Astrocyte of the hippocampus (primary cell): ENCODE data around the gene IL1RAPL2.
"Not testable (repeated sequence)": the region's sequence is repeated elsewhere in the genome, so short reads cannot be mapped to it uniquely, and the experiment has no call there.

Experiments used
- DNase-seq: peaks from one replicate; pipeline ENCODE4 v3.0.0; 2011; ENCODE audit warnings: low read depth, low spot score

Gene IL1RAPL2

DNA sequence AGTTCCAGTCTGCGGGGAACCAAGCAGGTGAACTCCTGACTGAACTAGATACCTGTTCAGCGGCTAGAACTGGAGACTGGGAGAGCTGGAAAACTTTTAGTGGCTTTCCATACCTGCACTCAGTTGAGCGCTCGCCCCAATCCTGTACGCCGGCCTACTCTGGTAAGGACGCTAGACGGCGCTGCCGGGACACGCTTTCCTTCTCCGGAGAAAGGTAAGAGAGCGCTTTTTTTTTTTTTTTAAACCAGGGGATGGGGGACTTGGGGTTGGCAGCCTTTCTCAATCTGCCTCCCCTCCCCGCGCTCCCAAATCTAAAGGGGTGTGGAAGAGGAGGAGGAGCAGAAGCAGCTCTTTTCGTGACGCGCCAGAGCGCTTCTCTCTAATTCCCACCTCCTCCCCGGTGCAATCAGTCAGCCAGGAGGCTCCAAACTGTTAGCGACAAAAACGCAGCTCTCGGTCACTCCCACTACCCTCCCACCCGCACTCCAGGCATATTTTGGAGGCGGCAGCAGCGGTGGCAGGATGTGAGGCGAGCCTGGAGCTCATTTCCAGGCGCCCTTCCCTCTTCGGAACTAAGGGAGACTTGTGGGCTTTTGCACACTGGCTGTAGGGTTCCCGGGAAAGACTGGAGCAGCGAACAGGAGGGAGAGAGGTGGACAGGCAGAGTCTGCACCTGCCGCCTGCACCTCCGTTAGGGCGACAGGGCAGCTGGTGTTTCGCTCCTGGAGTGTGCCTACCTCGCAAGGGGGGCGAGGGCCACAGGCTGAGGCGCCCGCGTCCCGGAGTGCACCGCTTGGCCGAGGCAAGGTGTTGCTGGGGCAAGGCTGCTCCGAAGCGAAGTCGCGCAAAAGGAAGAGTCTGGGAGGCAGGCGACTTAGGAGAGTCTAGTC lies at the start of gene IL1RAPL2:
TSS of gene IL1RAPL2 (plus strand) at position 409 of the 890 bp plus-strand sequence.
- peak; percentile 32 for DNase-seq

DNA sequence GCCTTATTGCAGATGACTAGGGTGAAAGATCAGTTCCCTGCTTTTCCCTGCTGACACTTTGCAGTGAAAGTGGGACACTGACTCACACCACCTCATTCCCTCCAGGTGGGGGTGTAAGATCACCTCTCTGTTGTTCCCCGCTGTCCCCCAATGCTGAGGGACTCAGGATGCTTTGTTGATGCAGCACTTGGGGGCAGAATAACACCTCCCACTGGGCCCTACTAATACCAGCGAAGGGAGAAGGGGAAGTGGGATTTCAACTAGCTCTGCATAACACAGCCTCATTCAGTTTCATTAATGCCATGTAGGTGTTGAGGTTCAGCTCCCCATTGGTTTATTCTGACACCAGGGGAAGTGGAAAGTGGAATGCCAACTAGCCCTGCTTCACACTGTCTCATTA lies 43.6 kb upstream of the IL1RAPL2 start:
- DNase-seq: no peak

DNA sequence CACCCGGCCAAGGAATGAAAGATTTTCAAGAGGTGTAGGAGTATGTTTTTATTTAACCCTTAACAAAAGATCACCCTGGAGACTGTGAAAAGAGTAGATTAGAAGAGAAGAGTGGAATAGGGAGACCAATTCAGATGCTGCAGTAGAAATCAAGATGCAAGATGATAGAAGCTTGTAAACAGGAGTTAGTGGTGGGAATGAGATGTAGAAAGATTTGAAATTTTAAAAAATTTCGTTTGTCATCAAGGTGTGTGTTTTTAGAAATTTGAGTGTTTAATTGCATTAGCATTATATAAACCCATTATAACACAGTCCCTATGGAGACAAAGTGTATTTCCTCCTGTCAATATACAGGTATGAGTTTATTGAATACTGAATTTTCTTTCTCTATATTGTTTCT lies 42.1 kb upstream of the IL1RAPL2 start:
- DNase-seq: no peak

DNA sequence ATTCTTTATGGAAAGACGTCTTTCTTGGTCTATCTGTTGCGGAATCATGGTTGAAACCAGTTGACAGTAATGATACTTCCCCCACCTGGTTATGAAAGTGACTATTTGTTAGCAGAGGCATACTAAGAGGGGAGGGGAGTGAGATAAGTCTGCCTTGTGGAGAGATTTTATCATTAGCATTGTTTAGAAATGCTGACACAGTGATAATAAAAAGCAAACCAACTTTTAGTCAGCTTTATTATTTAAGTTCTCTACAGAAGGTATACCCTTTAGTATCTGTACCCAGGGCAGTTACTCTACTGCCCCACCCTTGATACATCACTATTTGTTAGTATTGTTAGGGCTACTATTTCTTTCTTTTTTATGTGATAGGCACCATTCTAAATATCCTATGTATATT lies 26.9 kb upstream of the IL1RAPL2 start:
- no peak for DNase-seq

DNA sequence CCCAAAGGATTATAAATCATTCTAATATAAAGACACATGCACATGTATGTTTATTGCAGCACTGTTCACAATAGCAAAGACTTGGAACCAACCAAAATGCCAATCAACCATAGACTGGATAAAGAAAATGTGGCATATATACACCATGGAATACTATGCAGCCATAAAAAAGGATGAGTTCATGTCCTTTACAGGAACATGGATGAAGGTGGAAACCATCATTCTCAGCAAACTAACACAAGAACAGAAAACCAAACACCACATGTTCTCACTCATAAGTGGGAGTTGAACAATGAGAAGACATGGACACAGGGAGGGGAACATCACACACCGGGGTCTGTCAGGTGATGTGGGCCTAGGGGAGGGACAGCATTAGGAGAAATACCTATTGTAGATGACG lies 23.6 kb upstream of the IL1RAPL2 start:
- not testable (repeated sequence) for DNase-seq

DNA sequence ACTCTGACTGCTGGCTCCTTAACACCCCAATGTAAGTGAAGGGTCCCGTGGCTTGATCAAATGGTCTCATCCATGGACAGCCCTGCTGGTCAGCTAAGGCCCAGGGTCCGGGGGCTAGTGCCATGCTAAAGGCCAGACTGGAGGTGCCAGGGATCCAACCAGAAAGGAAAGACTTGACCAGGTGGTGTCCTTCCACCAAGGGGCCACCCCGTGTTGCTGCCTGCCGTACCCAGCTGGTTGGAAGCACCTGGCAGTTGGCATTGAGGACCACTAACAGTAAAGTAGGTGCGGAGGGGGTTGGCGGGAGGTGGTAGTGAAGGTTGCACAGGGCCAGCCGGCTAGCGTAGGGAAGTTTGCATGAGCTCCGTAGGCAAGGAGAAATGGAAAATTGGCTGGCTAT lies 1.7 kb upstream of the IL1RAPL2 start:
- no peak for DNase-seq

DNA sequence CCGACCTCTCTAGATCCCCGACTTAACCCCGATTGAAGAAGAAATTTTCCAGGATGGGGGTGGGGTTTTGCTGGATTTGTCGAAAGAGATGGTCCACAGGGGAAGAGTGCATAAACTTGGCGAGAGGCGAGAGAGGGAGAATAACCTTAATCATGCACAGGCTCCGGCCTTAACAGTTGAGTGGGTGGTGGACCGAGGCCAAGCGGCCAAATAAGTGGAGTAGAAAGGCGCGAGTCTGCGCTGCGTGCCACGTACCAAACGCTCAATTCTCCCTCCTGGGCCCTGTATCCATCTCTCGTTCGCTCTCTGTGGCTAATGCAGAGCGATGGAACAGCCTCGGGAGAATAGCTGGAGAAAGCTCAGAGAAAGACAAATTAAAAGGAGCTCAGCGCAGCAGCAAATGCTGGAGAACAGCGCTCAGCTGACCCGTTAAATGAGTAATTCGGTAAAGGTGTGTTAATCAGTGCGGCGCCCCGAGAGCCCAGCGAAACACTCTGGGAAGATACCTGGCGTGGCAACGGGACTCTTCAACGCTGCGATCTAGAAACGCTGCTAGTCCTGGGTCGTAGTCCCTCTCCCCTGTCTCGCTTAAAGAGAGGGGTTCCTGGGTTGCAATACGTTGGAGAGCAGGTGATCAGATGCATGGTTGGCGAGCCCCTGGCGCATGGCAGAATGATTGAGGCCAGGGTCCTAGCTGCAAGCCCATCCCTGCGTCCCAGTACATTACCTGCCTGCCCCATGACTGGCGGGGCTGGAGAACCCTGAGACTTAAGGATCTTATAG lies 887 bp upstream of the IL1RAPL2 start:
- DNase-seq: no peak

DNA sequence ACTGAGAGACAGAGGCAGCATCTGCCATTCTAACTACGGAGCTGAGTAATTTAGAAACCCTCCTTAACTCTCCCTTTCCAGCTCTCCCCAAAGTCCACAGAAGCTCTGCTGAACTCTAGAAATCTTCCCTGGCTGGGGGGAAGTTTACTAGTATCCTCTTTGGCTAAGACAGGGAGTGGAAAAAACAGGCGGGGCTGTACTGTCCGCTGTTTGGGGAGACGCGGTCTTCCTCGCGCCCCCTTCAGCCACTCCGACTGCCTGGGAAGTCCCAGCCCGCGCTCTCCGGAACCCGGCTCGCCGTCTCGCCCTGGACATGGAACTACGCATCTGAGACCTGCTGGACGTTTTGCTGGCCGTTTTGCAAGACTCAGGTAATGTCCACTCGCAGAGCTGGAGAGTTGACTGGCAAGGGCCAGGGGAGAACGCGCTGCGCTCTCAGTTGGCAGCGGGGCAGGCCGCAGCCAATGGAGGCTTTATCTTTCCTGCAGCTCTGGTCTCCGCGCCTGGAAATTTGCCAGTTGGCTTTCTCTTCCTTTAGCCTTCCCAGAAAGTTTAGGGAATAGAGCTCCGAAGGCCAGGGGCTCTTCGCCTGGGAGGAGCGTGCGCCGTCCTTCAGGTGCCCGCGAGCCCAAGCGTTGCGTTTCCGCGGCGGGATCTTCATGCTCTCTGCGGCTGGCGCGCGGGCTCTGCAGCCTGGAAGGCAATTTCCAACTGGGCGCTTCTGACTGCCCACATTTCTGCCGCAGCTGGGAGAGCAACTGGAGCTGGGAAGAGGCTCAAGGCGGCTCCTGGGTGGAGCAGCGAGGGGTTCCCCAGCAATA lies 892 bp downstream of the IL1RAPL2 start:
- DNase-seq: peak; percentile 3

DNA sequence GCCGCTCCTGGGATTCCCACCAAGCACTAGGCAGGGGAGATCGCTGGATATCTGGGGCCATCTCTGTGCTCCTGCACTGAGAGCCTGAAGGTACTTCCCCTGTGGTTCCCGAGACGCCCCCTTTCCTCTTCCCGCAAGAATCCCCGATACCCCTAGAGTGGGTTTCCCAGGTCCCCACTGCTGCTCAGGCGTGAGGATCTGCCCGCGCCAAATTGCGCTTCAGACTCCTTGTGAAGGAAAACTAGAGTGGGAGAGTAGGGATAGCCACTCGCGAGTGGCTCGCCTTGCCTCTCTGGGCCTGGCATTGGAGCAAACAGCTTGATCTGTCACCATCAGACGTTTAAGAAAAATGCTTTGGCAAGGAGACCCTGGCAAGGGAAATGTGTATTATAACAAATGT lies 1.5 kb downstream of the IL1RAPL2 start:
- DNase-seq: no peak

DNA sequence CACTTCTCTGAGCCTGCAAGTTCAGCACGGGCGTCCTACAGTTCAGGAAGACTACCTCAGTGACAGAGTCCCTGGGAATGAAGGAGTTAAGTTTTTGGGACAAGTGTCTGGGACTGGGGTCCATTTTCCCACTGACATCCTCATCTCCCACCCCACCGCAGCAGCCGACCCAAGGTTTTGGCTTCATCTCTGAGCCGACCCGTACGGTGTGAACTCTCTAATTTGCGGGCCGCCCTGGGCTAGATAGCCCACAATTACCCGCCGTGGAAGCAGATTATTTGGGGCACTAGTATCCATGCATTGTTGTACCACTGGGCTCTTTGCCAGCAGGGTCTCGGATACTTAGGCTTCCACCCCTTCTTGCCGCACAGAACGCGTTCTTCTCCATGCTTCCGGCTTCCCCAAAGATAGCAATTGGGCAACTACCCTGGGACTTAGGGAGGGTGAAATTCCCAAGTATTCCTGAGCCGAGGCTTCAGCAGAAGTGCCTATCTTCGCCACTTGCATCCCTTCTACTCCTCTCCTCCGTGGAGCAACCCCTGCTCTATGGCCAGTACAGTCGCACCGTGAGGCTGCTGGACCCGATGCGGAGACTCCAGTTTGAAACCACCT lies 2.4 kb downstream of the IL1RAPL2 start:
- DNase-seq: no peak

DNA sequence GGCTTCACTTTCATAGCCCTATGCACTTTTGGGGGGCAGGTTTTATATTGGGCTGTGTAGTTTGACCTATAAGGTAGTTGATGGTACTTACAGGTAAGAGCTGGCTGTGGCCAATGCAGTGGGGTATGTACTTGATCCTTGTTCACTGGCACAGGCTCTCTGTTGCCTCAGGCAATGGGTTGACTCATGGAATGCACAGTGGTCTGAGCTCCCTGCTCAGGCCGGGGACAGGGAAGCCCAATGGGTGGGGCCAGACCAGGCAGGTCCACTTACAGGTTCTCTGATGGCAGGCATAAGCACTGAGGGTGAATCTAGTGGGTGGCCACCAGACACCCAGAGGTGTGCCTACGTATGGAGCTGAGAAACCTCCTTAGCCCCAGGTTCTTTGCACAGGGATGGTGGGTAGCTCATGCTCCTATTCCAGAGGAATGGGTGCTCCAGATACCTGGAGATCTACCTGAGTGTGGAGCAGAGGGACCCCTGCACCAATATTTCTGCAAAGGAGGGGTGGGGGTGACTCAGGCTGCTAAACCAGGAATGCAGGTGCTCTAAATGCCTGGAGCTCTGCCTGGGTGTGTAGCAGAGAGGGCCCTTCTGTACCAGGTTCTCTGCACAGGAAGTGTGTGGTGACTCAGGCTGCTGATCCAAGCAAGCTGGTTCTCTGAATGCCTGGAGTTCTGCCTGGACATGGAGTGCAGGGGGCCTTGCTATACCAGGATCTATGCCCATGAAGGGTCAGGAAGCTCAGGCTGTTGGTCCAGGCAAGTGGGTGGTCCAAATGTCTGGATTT lies 52.3 kb downstream of the IL1RAPL2 start:
- no peak for DNase-seq

DNA sequence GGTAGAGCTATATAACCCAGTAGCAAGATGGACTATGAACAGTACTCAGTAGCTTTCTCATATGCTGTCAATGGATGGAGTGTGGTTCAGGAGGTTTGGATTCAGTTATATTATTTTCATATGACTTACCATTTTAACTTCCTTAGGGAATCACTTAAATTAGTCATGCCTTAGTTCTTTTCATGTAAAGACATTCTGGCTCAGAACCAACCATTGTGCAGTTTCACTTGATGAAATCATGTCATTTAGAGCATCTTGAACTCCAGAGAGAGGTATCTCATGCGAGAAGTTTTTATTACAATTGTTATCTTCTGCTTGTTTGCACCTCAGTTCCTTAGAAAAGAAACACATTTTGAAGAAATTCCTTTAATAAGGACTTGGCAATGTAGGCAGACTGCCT lies 55.8 kb downstream of the IL1RAPL2 start:
- DNase-seq: no peak

DNA sequence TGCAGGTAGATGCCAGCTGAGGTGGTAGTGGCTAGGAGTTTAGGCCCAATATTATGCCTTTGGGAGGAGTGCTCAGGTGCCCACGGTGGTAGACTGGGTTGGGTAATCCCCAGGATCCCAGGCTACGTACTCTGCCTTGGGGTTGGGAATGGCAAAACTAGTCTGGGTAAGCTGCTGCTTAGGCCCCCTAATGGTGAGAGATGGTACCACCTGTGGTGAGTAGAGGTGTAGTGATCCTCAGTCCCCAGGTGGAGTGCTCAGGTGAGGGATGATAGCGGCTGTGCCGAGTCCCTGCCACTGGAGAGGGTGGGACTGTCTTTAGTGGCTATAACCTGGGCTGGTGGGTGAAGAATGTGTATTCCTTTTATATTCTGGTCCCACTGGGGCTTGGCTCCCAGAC lies 75.2 kb downstream of the IL1RAPL2 start:
- DNase-seq: no peak

DNA sequence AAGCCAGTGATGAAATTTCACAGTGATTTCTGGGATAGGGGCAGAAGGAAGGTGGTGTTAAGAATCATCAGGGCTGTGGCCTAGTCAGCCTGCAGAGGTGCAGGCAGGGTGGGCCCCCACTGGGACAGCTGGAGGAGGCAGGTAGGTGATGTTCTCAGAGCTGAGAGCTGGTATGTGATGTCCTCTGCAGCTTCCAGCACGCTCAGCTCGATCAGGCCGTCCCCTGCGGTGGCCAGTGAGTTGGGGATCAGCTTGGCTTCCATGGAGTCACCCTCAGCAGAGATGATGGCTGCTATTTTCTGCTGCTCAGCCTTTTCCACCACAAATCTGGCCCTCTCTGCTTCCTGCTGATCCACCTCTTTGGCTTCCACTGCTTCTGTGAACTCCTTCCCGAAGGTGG lies 81.1 kb downstream of the IL1RAPL2 start:
- DNase-seq: no peak

DNA sequence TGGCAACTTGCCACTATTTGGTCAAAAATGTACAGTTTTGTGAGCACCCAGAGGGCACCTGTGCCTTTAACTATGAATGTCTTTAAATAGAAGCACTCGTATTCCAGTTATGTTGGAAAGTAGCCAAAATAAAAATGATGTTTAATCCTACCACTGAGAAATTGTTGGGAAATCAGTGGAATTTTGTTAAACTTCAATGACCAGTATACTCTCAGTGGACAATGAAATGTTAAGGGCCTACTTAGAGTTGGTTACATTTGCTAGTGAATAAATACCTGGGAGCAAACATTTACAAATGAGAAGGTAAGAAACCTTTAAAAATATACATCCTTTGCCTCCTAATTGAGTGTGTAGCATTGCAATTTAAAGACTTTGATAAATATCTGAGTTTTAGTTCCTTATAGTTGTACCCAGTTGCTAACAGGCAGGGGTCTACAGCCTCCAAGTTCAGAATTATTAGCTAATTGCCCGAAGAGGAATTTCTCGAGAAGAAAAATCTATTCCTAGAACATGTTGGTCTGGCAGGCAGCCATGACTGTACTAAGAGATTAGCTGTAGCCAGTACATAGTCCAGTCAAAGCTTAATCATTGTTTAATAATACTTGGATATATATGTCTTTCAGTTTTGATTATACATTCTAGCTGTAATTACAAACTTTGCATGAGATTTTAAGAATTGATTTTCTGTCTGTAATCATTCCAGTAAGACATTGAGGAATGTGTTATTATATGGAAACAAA lies 93.2 kb downstream of the IL1RAPL2 start:
- DNase-seq: peak; percentile 37

DNA sequence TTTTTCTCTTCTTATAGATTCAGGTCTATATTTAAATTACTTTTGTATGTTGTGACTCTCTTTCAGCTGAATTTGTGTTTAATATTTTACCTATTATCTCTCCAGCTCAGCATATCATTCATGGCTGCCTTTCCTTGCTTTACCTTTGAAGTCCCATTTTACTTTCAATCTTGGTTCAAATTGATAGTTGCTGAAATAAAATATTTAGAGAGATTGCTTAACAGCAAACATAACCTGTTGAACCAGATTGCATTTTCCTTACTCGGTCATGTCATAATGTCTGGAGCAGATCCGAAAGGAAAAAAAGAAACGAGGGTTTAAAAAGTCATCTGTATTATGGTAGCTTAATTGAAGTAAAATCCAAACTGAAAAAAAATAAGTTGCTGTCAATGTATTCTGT lies 94.1 kb downstream of the IL1RAPL2 start:
- DNase-seq: no peak

DNA sequence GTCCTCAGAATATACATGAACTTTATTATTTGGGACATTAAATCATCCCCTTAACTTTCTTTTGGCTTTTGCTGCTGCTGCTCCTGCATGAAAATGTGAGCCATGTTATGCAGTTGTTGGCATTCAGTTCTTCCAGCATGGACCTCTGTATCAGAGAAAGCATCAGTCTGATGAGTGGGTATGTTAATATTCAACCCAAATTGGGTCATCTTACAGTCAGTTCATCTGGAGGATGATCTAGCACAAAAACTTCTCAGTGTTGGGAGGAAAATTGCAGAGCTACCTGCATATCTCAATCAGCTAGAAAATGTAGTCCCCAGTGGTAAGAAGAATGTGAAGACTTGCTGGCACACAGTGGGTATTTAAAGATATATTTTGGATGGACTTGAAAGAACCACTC lies 96.7 kb downstream of the IL1RAPL2 start:
- DNase-seq: no peak

DNA sequence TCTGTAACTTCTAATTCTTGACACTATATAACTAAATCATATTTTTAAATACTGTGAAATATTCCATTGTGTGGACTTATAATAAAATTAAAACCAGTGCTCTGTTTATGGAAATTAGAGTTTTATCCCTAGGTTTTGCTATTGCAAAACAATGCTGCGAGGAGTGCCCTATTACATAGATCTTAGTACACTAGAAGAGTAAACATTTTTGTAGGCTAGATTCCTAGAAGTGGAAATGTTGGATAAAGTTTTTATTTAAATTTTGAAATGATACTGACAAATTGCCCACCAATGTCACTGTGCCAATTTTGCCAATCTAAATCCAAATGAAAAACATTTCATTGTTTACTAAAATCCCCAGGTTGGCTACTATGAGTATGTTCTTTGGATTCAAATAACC lies 99.7 kb downstream of the IL1RAPL2 start:
- DNase-seq: no peak

DNA sequence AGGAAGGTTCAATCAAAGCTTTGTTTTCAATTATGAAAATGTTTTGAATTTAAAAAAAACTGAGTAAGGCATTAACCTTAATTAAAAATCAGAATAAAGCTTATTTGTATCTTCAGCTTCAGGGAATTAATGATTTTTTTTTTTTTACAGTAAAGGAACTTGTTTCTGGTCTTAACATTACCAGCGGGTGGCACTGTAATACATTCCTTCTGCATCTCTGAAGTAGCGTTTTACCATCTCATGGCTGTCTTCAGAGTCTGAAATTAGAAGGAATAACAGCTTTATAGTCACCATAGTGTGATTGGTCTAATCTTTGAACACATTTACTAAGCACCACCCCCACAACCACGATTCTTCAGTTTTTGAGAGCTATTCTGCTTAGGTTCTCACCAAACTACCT lies 102.6 kb downstream of the IL1RAPL2 start:
- peak; percentile 33 for DNase-seq

DNA sequence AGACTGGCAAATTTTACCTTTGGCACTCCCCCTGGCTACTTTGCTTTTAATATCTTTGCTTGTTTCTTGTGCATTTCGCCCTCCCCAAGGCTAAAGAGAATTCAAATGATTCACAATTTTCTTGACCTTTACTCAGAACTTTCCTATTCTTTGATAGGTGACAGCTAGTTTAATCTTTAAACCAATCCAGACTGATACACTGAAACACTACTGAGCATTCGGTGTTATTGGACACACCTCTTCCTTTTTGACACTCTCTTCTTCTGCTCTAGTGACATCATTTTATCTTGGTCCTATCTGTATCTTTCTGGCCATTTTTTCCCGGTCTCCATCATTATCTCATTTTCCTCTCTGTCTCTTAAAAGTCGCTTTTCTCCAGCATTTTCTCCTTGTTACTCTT lies 103.1 kb downstream of the IL1RAPL2 start:
- DNase-seq: no peak
